Measurements from ENCODE around the gene IFITM5.

Gene IFITM5

DNA sequence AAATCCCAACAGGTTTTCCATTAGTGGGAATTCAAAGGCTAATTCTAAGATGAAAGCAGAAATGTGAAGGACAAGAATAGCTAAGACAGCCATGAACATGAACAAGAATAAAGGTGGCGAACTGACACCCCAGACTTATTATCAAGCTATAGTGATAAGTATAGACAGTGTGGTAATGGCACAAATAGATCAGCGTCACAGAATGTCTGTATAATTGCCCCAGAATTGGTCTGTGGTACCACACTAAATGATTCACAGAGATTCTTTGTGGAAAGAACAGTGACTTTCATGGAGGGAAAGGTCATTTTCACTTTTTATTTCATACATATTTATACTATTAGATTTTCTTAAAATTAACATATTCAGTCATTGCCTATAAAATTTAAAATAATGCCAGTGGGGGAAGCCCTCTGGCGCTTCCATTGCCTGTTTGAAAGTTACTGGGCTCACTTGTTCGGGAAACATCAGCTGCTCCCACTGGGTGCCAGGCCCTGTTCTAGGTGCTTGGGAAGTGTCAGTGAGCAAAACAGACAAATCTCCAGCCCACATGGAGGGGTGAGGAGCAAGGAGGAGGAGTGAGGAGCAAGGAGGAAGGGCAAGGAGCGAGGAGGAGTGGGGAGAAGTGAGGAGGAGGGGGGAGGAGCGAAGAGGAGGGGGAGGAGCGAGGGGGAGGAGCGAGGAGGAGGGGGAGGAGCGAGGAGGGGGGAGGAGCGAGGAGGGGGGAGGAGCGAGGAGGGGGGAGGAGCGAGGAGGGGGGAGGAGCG is 32.5 kb downstream of the IFITM5 start:
- DNase-seq (ENCODE audit: low spot score): no peak

DNA sequence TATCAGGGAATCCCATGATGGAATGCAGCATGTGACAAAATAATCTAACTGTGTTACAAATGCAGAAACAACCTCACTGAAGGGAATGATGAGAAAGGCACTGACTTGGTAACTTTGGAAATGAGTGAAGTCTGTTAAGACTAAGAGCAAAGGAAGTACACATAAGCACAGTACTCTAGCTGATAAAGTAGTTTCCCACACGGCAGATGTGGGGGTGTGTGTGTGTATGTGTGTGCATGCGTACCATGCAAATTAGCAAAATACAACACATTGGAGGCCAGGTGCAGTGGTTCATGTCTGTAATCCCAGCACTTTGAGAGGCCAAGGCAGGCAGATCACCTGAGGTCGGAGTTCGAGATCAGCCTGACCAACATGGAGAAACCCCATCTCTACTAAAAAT is 37.7 kb downstream of the IFITM5 start:
- no peak for DNase-seq (ENCODE audit: low spot score)

DNA sequence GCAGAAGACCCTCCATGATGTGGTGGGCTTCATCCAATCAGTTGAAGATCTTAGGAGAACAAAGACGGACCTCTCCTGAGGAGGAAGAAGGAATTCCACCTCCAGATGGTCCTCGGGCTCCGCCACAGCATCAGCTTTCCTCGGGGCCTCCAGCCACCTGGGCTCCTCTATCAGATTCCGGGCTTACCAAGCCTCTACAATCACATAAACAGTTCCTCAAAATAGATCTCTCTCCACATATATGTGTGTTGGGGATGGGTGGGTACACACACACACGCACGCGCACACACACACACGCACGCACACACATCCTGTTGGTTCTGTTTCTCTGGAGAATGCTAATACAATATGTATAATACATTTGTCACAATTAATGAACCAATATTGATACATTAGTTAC is 39.9 kb downstream of the IFITM5 start:
- DNase-seq (ENCODE audit: low spot score): no peak

DNA sequence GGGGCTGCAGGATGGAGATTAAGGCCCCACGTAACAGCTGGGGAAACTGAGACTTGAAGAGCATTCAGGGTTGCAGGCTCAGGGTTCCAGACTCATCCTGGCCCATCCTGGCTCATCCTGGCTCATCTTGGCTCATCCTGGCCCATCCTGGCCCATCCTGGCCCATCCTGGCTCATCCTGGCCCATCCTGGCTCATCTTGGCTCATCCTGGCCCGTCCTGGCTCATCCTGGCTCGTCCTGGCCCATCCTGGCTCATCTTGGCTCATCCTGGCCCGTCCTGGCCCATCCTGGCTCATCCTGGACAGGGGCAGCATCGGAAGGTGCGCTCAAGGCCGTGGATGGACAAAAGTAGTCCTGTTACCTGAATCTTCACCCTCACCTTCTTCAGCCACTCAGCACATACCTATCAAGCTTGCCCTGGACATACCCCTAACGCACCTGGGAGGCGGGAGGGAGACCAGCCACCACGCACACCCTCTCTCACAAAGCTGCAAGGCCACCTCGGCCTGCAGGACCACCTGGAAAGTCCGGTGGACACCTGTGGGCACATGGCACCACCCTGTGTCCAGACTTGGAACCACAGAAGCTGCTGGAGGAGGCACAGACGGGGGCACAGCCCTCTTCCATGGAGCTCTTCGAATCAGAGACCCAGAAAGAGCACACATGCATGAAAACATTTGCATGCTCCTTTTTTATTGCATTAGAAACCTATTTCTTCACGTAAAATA is 41.4 kb downstream of the IFITM5 start:
- DNase-seq (ENCODE audit: low spot score): no peak

DNA sequence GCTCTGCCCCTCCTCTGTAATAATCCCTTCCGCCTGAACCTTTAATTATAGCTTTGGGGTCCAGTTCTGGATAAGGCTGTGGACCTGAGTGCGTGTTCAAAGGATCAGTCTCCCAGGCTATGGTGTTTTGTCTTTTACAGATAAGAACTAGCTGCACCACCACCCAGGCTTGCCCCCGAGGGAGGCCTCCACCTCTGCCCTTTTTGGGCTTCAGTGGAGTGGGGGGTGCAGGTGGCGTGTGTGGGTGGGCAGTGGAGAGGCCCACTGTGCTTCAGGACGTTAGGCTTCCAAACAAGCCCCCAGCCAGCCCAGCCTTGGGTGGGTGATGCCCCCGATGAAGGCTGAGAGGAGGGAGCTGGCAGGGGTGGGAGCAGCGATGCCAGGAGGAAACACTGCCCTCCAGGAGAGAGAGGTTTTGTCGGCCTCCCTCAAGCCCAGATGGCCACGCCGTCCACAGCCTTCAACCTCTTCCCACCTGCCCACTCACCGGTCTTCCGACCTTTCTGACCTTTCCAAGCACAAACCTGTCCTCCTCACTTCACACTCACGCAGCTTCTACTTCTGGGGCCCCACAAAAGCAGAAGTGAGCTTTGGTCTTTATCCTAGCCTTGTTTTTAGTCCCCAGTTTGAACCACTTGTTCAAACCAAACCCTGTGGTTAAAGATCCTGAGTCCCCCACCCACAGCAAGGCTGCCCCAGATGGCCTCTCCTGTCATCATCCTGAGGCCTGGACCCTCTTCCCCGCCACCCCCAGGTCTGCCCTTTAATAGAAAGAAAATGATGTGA is 42.2 kb downstream of the IFITM5 start:
- DNase-seq (ENCODE audit: low spot score): no peak

DNA sequence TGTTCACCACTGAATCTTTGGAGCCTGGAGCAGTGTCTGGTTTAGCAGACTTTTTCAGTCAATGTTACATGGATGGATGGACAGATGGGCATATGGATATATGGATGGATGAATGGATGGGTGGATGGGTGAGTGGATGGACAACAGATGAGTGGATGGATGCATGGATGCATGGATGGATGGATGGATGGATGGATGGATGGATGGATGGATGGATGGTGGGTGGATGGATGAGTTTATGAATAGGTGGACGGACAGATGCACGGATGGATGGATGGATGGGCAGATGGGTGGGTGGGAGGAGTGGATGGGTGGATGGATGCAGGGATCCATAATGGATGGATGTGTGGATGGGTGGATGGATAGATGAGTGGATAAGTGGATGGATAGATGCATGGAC is 43.5 kb downstream of the IFITM5 start:
- DNase-seq (ENCODE audit: low spot score): no peak

DNA sequence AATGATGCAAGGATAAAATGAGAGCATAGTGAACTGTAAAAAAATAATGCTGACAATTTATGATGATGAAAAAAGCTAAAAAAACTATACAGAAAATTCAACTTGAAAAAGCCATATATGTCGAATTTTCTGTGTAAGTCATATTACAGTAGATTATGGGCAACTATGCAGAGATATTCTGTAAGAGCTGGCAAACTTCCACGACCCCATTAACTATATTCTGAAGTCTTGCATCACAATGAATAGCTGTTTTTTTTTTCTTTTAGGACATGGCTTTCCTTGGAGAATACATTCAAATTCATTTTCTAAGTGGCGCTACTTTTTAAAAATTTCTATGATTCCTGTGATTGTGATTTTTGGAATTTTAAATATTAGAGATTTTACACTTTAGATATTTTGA is 44.1 kb downstream of the IFITM5 start:
- DNase-seq (ENCODE audit: low spot score): no peak

DNA sequence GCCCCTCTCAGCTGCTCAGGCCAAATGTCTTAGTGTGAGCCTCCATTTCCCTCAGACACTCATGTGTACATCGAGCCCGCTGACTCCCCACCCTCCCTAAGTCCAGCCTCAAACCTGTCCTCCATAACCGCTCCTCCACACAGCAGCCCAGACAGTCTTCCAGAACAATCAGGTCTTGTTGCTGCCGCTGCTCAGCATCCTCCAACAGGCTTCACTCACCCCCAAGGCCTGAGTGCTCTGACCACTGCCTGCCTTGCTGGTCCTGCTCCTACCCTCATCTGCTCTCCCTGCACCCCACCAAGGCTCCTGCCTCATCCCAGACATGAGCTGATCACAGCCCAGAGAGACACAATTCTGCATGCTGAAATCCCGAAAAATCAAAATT is 45.4 kb downstream of the IFITM5 start:
- DNase-seq (ENCODE audit: low spot score): no peak

DNA sequence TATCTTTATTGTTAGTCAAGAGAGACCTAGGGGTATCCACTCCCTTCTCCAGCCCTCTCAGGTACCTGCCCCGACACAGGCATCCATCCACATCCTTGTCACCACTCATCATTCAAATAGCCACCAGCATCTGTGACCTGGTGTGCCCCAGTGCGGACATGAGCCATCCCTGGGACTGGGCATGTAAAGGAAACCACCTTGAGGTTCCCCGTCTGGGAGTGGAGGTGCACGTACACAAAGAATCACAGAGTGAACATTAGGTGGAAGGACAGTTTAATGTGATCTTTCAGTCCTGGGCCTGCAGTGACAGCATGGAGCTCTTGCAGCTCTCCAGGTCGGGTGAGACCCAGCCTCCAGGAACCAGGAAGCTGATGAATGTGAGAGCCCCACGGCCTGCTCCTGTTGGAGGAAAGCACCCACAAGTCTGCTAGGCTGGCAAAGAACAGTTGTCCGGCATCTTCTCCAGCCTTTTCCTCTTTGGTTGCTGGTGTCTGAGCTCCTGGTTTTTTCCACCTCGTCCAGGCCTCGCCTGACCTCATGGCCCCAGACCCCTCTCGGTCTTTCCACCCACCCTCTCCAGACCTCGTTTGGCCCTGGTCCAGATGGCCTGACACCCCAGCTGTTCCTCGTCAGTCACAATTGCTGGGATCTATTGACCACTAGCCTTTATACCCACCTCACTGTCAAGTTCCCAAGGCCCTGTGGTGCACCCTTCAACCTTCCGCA is 46.0 kb downstream of the IFITM5 start:
- no peak for DNase-seq (ENCODE audit: low spot score)

DNA sequence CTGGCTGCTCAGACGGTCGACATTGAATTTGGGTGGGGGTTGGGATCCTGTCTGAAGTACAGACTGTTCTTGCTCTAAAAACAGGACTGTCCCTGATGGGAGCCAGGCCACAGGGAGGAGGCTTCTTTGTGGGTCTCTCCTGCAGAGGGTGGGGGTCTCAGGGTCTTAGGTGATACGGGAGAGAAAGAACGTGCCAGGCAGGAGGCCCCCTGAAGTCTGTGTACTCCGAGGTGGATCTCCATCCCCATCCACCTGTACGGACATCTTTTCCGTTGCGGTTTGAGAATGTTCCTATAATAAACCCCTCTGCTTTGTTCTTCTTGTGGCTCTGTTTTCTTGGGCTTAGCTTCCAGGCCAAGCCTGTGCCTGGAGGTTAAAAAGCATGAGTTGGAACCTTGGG is 46.7 kb downstream of the IFITM5 start:
- no peak for DNase-seq (ENCODE audit: low spot score)

DNA sequence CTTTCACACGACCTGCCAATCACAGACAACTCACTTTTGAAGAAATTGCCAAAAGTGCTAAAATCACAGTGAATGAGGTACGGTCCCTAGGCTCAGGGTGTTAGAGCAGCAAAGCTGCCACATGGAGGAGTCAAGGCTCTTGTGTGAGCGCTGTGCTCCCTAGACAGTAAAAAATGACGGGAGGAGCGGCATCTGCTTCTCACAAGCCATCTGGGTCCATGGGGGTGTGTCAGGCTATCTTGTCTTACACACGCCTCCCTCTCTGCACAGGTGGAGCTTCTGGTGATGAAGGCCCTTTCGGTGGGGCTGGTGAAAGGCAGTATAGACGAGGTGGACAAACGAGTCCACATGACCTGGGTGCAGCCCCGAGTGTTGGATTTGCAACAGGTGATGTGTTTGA is 47.8 kb downstream of the IFITM5 start:
- DNase-seq (ENCODE audit: low spot score): no peak

DNA sequence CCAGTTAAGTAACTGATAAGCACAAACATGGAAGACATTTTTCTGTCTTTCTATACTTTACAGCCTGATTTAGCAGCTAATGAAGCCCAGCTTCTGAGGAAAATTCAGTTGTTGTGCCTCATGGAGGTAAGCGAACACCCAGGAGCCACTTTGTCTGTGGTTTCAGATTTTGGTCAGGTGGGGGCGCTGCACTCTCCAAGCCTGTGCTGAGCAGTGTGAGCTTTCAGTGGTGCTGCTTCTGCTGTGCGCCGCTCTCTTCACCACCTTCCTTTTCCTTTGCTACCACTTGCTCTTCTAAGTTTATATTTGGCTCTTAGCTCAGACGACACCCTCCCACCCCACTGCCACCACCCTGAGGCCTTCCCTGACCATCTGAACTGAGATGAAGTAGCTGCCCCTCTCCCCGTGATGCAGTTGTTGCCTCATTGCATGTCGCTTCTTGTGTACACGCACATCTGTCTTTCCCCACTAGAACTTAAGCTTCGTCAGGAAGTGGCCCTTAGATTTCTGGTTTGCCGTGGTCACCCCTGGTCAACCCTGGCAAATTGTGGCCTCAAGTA is 48.5 kb downstream of the IFITM5 start:
- DNase-seq (ENCODE audit: low spot score): peak; percentile 70

DNA sequence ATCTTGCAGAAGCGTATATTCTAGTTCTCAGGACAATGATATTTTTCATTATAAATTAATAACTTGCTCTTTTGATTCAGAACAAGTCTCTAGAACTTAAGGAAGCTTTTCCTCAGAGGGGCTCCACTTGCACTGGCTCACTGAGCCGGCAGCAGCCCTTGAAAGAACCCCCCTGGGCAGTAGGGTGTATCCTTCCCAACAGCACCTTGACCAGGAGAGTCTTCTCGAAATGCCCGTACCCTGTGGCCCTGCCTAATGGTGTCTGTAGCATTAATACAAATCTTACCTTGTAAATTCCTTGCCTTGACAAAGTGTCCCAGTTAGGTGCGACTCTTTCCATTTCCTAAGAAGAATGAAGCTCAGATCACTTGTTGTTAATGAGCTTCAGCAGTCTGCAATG is 49.1 kb downstream of the IFITM5 start:
- DNase-seq (ENCODE audit: low spot score): no peak

DNA sequence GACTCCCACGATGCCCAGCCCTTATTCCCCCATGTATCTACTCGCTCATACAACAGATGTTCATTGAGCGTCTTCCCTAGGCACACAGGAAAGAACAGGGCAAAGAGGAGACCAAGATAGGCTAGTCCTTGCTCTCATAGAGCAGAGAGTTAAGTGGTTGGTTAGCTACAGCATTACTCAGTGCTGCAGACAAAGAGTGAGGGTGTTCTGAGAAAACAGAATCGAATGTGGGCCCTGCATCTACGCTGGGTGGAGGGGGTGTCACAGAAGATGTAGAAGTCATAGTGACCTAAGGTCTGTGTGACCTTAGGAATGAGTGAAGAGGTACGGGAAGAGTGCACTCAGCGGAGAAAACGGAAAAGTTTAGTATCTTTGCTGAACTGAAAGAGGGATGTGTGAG is 50.3 kb downstream of the IFITM5 start:
- no peak for DNase-seq (ENCODE audit: low spot score)

Measured in AG08396 (cell line).